Hematopoietic multipotent progenitor cell treated with erythropoietin and hydrocortisone succinate and interleukin-3 and kit ligand, for 4 days (in vitro differentiated cells): ENCODE data around the gene MAGEB4.
"Not testable (repeated sequence)": the region's sequence is repeated elsewhere in the genome, so short reads cannot be mapped to it uniquely, and the experiment has no call there.

ENCODE experiments used
- DNase-seq: peaks from one replicate; pipeline ENCODE4 v3.0.0-alpha.2; 2015

The MAGEB4 gene

GRCh38 chrX:30241724-30242415 lies at the start of gene MAGEB4:
TSS of gene MAGEB4 (plus strand) at chrX:30242000. CDS start at chrX:30242136, 136 bp downstream.
- DNase-seq, result no peak

GRCh38 chrX:30193910-30194309 lies 47.9 kb upstream of the MAGEB4 start:
- not testable (repeated sequence) for DNase-seq

- peak; percentile 39 for DNase-seq
Observed at GRCh38 chrX:30196322-30196721, 45.5 kb upstream of the MAGEB4 start.

GRCh38 chrX:30212172-30212571 lies 29.6 kb upstream of the MAGEB4 start:
- no peak for DNase-seq

- no peak for DNase-seq
Observed at GRCh38 chrX:30215357-30215843, 26.4 kb upstream of the MAGEB4 start, which contains the start of gene MAGEB2. TSS of gene MAGEB2 (plus strand) at chrX:30215563. CDS start at chrX:30218581, 3,018 bp downstream.

GRCh38 chrX:30217465-30217864 lies 24.3 kb upstream of the MAGEB4 start:
- peak; percentile 71 for DNase-seq

GRCh38 chrX:30219372-30219771 lies 22.4 kb upstream of the MAGEB4 start:
- no peak for DNase-seq

- peak; percentile 49 for DNase-seq
Observed at GRCh38 chrX:30220661-30221060, 21.1 kb upstream of the MAGEB4 start.

- no peak for DNase-seq
Observed at GRCh38 chrX:30224536-30224935, 17.3 kb upstream of the MAGEB4 start.

- DNase-seq, result no peak
Observed at GRCh38 chrX:30228526-30228925, 13.3 kb upstream of the MAGEB4 start.

- DNase-seq, result no peak
Observed at GRCh38 chrX:30230395-30230794, 11.4 kb upstream of the MAGEB4 start, which contains the start of gene MAGEB3. TSS of gene MAGEB3 (plus strand) at chrX:30230657. CDS start at chrX:30235925, 5,268 bp downstream.

- no peak for DNase-seq
Observed at GRCh38 chrX:30246769-30247489, 5.1 kb downstream of the MAGEB4 start, which contains the start of gene MAGEB1. TSS of gene MAGEB1 (plus strand) at chrX:30247146. CDS start at chrX:30250494, 3,348 bp downstream.

GRCh38 chrX:30248854-30249253 lies 7.1 kb downstream of the MAGEB4 start:
- no peak for DNase-seq

- DNase-seq, result no peak
Observed at GRCh38 chrX:30253257-30253656, 11.5 kb downstream of the MAGEB4 start.

GRCh38 chrX:30259927-30260326 lies 18.1 kb downstream of the MAGEB4 start:
- DNase-seq, result no peak

- no peak for DNase-seq
Observed at GRCh38 chrX:30261012-30261411, 19.2 kb downstream of the MAGEB4 start.

GRCh38 chrX:30262763-30263162 lies 21.0 kb downstream of the MAGEB4 start:
- no peak for DNase-seq

GRCh38 chrX:30270639-30271038 lies 28.8 kb downstream of the MAGEB4 start:
- no peak for DNase-seq

GRCh38 chrX:30275498-30275897 lies 33.7 kb downstream of the MAGEB4 start:
- DNase-seq, result peak; percentile 9

GRCh38 chrX:30278365-30278764 lies 36.6 kb downstream of the MAGEB4 start:
- no peak for DNase-seq

- no peak for DNase-seq
Observed at GRCh38 chrX:30280428-30280827, 38.6 kb downstream of the MAGEB4 start.

- no peak for DNase-seq
Observed at GRCh38 chrX:30282527-30282926, 40.7 kb downstream of the MAGEB4 start.

- peak; percentile 55 for DNase-seq
Observed at GRCh38 chrX:30283456-30284200, 41.8 kb downstream of the MAGEB4 start.
